Keratinocyte (primary cell): Measurements from ENCODE around the gene POP5. TPM values are rescaled to one million over a fixed set of nuclear protein-coding genes. Genes with fewer than 3 reads are reported as not detected.
A peak's percentile ranks its signal among the peaks of the same experiment; 100 is the strongest.

ENCODE experiments used
- DNase-seq: peaks from one replicate; pipeline ENCODE4 v3.0.0-alpha.2; 2011; ENCODE audit warnings: low read depth, missing footprints, low spot score
- FAIRE-seq: peaks from 2 replicates; lab custom pipeline; 2011; peaks lifted over from hg19 to GRCh38; lab: Jason Lieb, UNC
- H2AFZ ChIP-seq: 2 replicates; pipeline ENCODE4 v1.6.0; 2012; ENCODE audit warnings: low read length, control low read depth, inconsistent platforms; ENCODE audit not compliant: control insufficient read depth
- H3K27ac ChIP-seq: 2 replicates; pipeline ENCODE4 v1.5.1; 2011; ENCODE audit warnings: low read length; ENCODE audit not compliant: control insufficient read depth, insufficient read depth
- H3K27me3 ChIP-seq: 3 replicates; pipeline ENCODE4 v1.6.0; 2011; ENCODE audit warnings: low read length; ENCODE audit not compliant: control insufficient read depth, insufficient read depth; ENCODE audit errors: extremely low read depth
- H3K36me3 ChIP-seq, 2 experiments: 2 replicates in 1 of 2; 3 replicates in 1 of 2; pipeline ENCODE4 v1.5.1; 2011; ENCODE audit warnings: low read length in 2 of 2, mild to moderate bottlenecking in 1 of 2; ENCODE audit not compliant: control insufficient read depth in 2 of 2, insufficient read depth in 2 of 2; ENCODE audit errors: extremely low read depth in 1 of 2
- H3K4me1 ChIP-seq: 3 replicates; pipeline ENCODE4 v1.5.1; 2011; ENCODE audit warnings: low read length; ENCODE audit not compliant: control insufficient read depth, insufficient read depth; ENCODE audit errors: extremely low read depth
- H3K4me2 ChIP-seq: 3 replicates; pipeline ENCODE4 v1.6.0; 2011; ENCODE audit warnings: low read depth, low read length; ENCODE audit not compliant: control insufficient read depth, insufficient read depth; ENCODE audit errors: extremely low read depth
- H3K4me3 ChIP-seq, 3 experiments: fragments of 200-600 bp in 1 of 3; sonication (generic) in 1 of 3; 2 replicates in 2 of 3; 3 replicates in 1 of 3; pipeline ENCODE4 v1.5.1; 2011 to 2016; ENCODE audit warnings: low read length in 3 of 3, mild to moderate bottlenecking in 3 of 3, control low read depth in 2 of 3, inconsistent platforms in 1 of 3, low read depth in 1 of 3, mixed read lengths in 1 of 3, mixed run types in 1 of 3, moderate library complexity in 1 of 3; ENCODE audit not compliant: control insufficient read depth in 2 of 3, insufficient read depth in 2 of 3; ENCODE audit errors: extremely low read depth in 1 of 3
- H3K79me2 ChIP-seq: 2 replicates; pipeline ENCODE4 v1.6.0; 2012; ENCODE audit warnings: low read length; ENCODE audit not compliant: control insufficient read depth, insufficient read depth
- H3K9ac ChIP-seq: 3 replicates; pipeline ENCODE4 v1.6.0; 2011; ENCODE audit warnings: low read length; ENCODE audit not compliant: control insufficient read depth, insufficient read depth; ENCODE audit errors: extremely low read depth
- H3K9me1 ChIP-seq: 3 replicates; pipeline ENCODE4 v1.6.0; 2011; ENCODE audit warnings: low read length; ENCODE audit not compliant: control insufficient read depth, insufficient read depth; ENCODE audit errors: extremely low read depth
- H3K9me3 ChIP-seq: 2 replicates; pipeline ENCODE4 v1.5.1; 2012; ENCODE audit warnings: low read depth, low read length; ENCODE audit not compliant: control insufficient read depth
- H4K20me1 ChIP-seq: 3 replicates; pipeline ENCODE4 v1.6.0; 2011; ENCODE audit warnings: low read length; ENCODE audit not compliant: control insufficient read depth, insufficient read depth; ENCODE audit errors: extremely low read depth
- CTCF ChIP-seq, 3 experiments: IDR thresholded peaks in 1 of 3; conservative IDR thresholded peaks in 1 of 3; optimal IDR thresholded peaks in 1 of 3; 2 replicates in 2 of 3; 3 replicates in 1 of 3; pipeline versions ENCODE3 to v1.5.1; 2011; ENCODE audit warnings: low read length in 3 of 3, mild to moderate bottlenecking in 3 of 3, moderate library complexity in 2 of 3, control low read depth in 1 of 3, inconsistent platforms in 1 of 3; ENCODE audit not compliant: insufficient read depth in 2 of 3; ENCODE audit errors: extremely low read depth in 1 of 3
- EZH2 ChIP-seq: IDR thresholded peaks from one replicate; pipeline ENCODE4 v1.6.1; 2012; ENCODE audit warnings: inconsistent platforms, mild to moderate bottlenecking, low read length, moderate library complexity
- dilution Hi-C: fragments of 300-500 bp; cut with MboI; formaldehyde crosslinking; loops from one replicate; pipeline ENCODE4 v1.7.0; 2020; ENCODE audit warnings: low sequenced_read_pairs; ENCODE audit not compliant: extremely low pct_ligation_motif_present
- polyA plus RNA-seq, 5 experiments: library from polyadenylated mRNA; depleted of rRNA in 3 of 5; stranded (reverse) in 3 of 5; stranded (forward) in 1 of 5; unstranded in 1 of 5; fragments of >200 nt; gene quantifications; 1 replicate in 1 of 5; 2 replicates in 3 of 5; 3 replicates in 1 of 5; pipeline versions ENCODE4 v1.2.1 to v1.2.3, GENCODE V29; 2011 to 2012; ENCODE audit warnings: missing spikeins in 2 of 5, low read depth in 1 of 5, low replicate concordance in 1 of 5

POP5 gene
- polyA plus RNA-seq, 1 donor (not counting 4 experiments of a cell fraction or from before 2014, with no cell fraction given) = 105 TPM

GRCh38 chr12:120538281-120539156, 42.7 kb downstream of the POP5 start:
- FAIRE-seq (no peak), DNase-seq (no peak)
- dilution Hi-C loops = no loop called here
- Histone ChIP-seq H3K9me1 (peaks cover 3% of the 10 kb centered on the region), H3K36me3 (peaks cover 8 to 22% of the 10 kb centered on the region in 2 experiments), H3K4me3 (peak overlapping the region in 1 of 3 experiments; percentile 4), H2AFZ (no peak overlapping the region), H3K27me3 (no peaks in the 10 kb centered on the region), H3K4me2 (peak overlapping the region; percentile 49), H3K27ac (peak overlapping the region; percentile 19), H3K9me3 (no peaks in the 10 kb centered on the region), H3K9ac (peak overlapping the region; percentile 15), H4K20me1 (peaks cover 46% of the 10 kb centered on the region), H3K4me1 (peaks cover 38% of the 10 kb centered on the region), H3K79me2 (peaks cover 93% of the 10 kb centered on the region)
- no peak for TF ChIP-seq CTCF (optimal IDR thresholded peaks at IDR 0.05 in 1 of 3, IDR thresholded peaks at IDR 0.05 in 1 of 3, conservative IDR thresholded peaks at IDR 0.05 in 1 of 3; ENCODE audit: extremely low read depth in 1 of 3, insufficient read depth in 2 of 3, low read length in 3 of 3)
- TF ChIP-seq EZH2 = no peak

- Histone ChIP-seq H3K79me2 (peaks cover 87% of the 10 kb centered on the region), H3K4me3 (no peak overlapping the region), H3K4me1 (peaks cover 38% of the 10 kb centered on the region), H3K9me3 (no peaks in the 10 kb centered on the region), H3K36me3 (peaks cover 8 to 22% of the 10 kb centered on the region in 2 experiments), H3K4me2 (peak overlapping the region; percentile 49), H3K27me3 (no peaks in the 10 kb centered on the region), H2AFZ (no peak overlapping the region), H3K27ac (no peak overlapping the region), H3K9ac (peak overlapping the region; percentile 1), H4K20me1 (peaks cover 45% of the 10 kb centered on the region), H3K9me1 (peaks cover 3% of the 10 kb centered on the region)
- dilution Hi-C loops = no loop called here
- TF ChIP-seq CTCF (optimal IDR thresholded peaks at IDR 0.05 in 1 of 3, IDR thresholded peaks at IDR 0.05 in 1 of 3, conservative IDR thresholded peaks at IDR 0.05 in 1 of 3; ENCODE audit: extremely low read depth in 1 of 3, insufficient read depth in 2 of 3, low read length in 3 of 3) (no peak), EZH2 (no peak)
- DNase-seq = no peak
- FAIRE-seq = no peak
Observed at GRCh38 chr12:120537856-120538220, 43.4 kb downstream of the POP5 start.
